Stimulated activated naive CD4-positive, alpha-beta T cell (primary cell): ENCODE measurements around the gene CCNB2.
"Not testable (repeated sequence)": the region's sequence is repeated elsewhere in the genome, so short reads cannot be mapped to it uniquely, and the experiment has no call there.

Experiments used
- DNase-seq, 6 experiments: peaks; one replicate each; lab custom pipeline; 2025; lab: John Stamatoyannopoulos, UW

CCNB2 gene

GRCh38 chr15:59133929-59134427 lies 29.0 kb downstream of the CCNB2 start:
- no peak for DNase-seq

- no peak for DNase-seq
Measured at GRCh38 chr15:59137566-59137965, 32.6 kb downstream of the CCNB2 start.

DNA sequence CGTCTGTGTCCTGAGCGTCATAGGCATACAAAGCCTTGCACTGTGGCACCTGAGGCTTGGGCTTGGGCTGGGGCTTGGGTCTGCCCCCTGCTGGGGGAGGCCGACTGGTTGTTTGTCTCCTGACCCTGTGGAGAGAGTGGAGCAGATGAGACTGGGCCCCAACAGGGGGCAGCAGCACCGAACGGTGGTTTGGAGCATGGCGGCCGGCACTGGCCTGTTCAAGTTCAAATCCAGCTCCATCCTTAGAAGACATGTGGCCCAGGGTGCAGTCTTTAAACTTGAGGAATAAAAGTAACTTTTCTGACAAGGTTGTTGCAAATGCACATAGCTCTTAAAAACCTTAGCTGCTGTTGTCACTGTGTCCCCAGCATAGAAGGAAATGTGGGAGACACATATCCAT lies 33.3 kb downstream of the CCNB2 start:
- peak; percentile 5 to 40 (median 23) for DNase-seq

DNA sequence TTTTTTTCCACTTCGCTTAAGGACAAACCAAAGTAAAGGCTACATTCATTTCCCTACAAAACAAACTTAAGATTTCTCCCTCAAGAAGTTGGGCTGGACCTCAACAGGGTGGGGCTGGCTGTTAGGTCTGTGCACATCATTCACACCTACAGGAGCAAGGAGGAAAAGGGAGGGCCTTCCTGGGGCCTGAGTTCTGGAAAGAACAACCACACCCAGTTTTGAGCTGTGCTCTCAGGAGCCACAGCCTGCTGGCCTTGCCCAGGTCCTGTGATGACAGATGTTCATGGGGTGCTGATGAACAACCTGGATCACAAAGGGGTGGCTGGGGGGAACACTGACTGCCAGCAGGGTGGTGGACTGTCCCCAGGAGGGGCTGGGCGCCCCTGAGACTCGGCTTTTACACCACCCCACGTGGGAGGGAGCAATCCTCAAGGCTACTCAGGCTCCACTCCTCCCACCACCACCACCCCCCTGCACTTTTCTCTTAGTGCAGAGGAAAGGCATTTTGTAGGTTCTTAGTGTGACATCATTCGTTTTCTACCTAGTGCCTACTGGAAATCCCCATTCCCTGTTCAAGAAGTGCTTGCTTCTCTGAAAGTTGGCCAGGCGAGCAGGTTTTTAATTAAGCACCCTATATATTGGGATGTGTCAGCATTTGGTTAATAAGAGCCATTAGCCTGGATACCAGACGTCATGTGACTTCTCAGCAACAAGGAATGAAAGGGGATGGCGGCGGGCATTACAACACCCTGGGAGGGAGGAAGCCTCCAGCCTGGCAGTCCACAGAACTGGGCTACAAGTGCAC lies 35.7 kb downstream of the CCNB2 start:
- DNase-seq = no peak

- no peak for DNase-seq
Measured at GRCh38 chr15:59143281-59143680, 38.3 kb downstream of the CCNB2 start.

- not testable (repeated sequence) for DNase-seq
Measured at GRCh38 chr15:59144594-59144993, 39.6 kb downstream of the CCNB2 start.

GRCh38 chr15:59147666-59148065 lies 42.7 kb downstream of the CCNB2 start:
- DNase-seq = no peak

- no peak for DNase-seq
Measured at GRCh38 chr15:59148153-59148833, 43.3 kb downstream of the CCNB2 start.

DNA sequence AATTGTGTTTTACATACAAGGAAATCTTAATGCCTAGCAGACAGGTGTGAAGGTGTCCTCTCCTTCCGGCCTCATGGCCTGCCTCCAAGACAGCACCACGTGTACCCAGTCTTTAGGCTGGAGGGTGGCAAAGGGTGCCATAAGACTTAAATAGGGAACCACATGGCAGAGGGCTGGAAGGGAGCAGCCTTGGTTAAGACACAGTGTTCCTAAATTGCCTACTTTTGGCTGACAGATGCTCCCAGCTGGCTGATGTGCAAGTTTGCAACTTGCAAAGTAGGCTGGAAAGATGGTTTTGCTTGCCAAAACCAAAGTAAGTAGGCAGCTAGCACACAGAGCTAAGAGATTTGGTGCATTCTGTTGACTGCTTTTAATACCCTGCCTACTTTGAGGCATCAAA lies 45.2 kb downstream of the CCNB2 start:
- DNase-seq = no peak

GRCh38 chr15:59152694-59153450 lies 47.9 kb downstream of the CCNB2 start:
- no peak for DNase-seq

- DNase-seq = no peak
Measured at GRCh38 chr15:59153466-59153865, 48.5 kb downstream of the CCNB2 start.

DNA sequence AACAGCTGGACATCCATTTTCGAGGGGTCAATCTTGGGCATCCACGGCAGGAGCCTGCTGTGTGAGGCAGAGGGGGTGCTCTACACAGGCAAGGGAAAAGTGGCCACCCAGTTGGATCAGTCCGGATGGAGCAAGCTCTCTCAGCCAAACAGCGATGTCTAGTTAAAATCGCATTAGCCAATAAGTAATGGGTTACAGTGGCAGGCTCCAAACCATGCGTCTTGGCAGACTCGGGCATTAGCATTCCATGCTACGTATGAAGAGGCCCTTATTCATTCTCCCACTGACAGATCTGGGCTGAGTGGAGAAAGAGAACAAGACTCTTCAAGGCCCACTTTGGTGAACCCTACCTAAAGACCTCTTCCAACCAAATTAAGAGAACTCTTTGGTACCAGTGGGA lies 49.3 kb downstream of the CCNB2 start:
- no peak for DNase-seq

DNA sequence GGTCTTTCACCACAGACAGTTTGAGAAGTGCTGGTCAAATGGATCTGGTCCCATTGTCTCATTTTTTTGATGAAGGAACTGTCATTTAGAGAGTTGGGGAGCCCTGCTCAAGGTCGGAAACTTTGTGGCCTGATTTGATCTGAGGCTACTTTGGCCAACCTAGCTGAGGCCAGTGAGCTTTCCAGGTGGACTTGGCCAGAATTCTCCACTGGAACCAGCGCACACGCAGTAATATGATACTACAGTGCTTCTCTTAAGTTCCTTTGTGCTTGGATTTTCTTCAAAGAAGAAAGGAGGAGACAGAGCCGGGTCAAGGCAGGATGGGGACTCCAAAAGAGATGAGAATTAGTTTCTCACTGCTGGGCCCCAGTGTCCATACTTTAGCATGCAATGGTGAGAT lies 50.5 kb downstream of the CCNB2 start:
- no peak for DNase-seq

DNA sequence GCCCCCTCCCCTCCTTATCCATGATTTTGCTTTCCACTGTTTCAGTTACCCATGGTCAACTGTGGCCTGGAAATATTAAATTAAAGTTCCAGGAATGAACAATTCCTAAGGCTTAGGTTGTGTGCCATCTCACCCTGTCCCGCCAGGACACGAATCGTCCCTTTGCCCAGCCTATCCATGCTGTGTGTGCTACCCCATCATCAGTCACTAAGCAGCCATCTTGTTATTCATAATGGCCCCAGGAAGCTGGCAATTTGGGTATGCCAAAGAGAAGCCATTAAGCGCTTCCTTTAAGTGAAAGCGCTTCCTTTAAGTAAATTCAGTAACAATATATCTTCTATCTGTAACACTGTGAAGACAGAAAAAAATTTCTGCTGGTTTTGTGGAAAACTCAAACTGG lies 52.5 kb downstream of the CCNB2 start:
- DNase-seq = no peak

GRCh38 chr15:59157840-59158700 lies 53.1 kb downstream of the CCNB2 start:
- no peak for DNase-seq

GRCh38 chr15:59158701-59159034 lies 53.7 kb downstream of the CCNB2 start:
- no peak for DNase-seq

DNA sequence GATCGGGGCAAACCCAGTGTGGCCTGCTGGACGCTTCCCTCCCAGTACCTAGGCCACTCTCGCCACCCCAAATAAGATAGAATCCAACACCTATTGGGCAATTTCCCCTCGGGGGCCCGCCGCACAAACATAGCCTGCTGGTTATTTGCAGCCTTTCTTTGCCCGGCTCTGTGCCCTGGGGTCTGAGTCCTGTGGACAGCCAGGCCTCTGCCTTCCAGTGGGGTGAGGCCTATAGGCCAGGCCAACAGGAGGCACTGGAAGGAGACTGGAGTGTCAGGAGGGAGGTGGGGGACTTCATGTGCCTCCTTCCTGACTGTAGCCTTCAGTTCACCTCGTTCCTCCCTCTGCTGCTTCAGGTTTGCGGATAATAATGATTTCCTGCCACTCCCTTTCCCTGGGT lies 54.3 kb downstream of the CCNB2 start:
- DNase-seq = no peak

- peak in 2 of 6 experiments; percentile 1 to 3 for DNase-seq
Measured at GRCh38 chr15:59160880-59161593, 56.1 kb downstream of the CCNB2 start.

- not testable (repeated sequence) for DNase-seq
Measured at GRCh38 chr15:59162080-59162479, 57.1 kb downstream of the CCNB2 start.

- no peak for DNase-seq
Measured at GRCh38 chr15:59165726-59166125, 60.8 kb downstream of the CCNB2 start.

- DNase-seq = no peak
Measured at GRCh38 chr15:59166166-59166565, 61.2 kb downstream of the CCNB2 start.
